Sigmoid colon (tissue), 7 donors: ENCODE results near the gene ACP7. TPM values are rescaled to one million over a fixed set of nuclear protein-coding genes. Genes with fewer than 3 reads are reported as not detected.

ENCODE experiments used
- DNase-seq: peaks from one replicate; pipeline ENCODE4 v3.0.0-alpha.2; 2019
- H3K27ac ChIP-seq, 4 donors: fragments of 200-600 bp; sonication (generic); one replicate each; pipeline ENCODE4 v1.5.1; 2016 to 2019; ENCODE audit warnings: mild to moderate bottlenecking in 1 of 4
- H3K27me3 ChIP-seq, 3 donors: fragments of 200-600 bp; sonication (generic); one replicate each; pipeline ENCODE4 v1.5.1; 2019; ENCODE audit warnings: mild to moderate bottlenecking in 1 of 3
- H3K36me3 ChIP-seq, 4 donors: fragments of 200-600 bp; sonication (generic); one replicate each; pipeline ENCODE4 v1.5.1; 2016 to 2019
- H3K4me1 ChIP-seq, 4 donors: fragments of 200-600 bp; sonication (generic); one replicate each; pipeline ENCODE4 v1.5.1; 2017 to 2019
- H3K4me3 ChIP-seq, 4 donors: fragments of 200-600 bp; sonication (generic); one replicate each; pipeline ENCODE4 v1.5.1; 2017 to 2019; ENCODE audit warnings: mild to moderate bottlenecking in 2 of 4, moderate library complexity in 1 of 4
- H3K9me3 ChIP-seq, 4 donors: fragments of 200-600 bp in 3 of 4; sonication (generic) in 3 of 4; one replicate each; pipeline versions ENCODE4 v1.5.1 to v1.6.1; 2013 to 2019
- EP300 ChIP-seq, 4 donors: sonication (generic); formaldehyde crosslinking; IDR thresholded peaks; one replicate each; pipeline ENCODE4 v1.6.1; 2017; ENCODE audit warnings: antibody characterized with exemption in 4 of 4
- POLR2A ChIP-seq, 2 donors: fragments of 450-650 bp; IDR thresholded peaks; one replicate each; pipeline ENCODE4 v1.6.1; 2016; ENCODE audit warnings: antibody characterized with exemption in 2 of 2, mild to moderate bottlenecking in 2 of 2, moderate library complexity in 2 of 2
- POLR2AphosphoS5 ChIP-seq, 4 donors: sonication (generic); formaldehyde crosslinking; IDR thresholded peaks; one replicate each; pipeline ENCODE4 v1.6.1; 2017; ENCODE audit warnings: antibody characterized with exemption in 4 of 4
- WGBS, 2 donors: extraction: QIAGEN DNeasy Blood & Tissue Kit; methylation state at CpG; one replicate each; pipeline ENCODE4 v1.1.7; 2013; 5-methylcytosine and 5-hydroxymethylcytosine counted together
- intact Hi-C: fragments of 100-400 bp; cut with DNase I; formaldehyde crosslinking; loops from one replicate; pipeline ENCODE4 v1.15.1; 2023
- polyA plus RNA-seq, 3 donors: library from polyadenylated mRNA; stranded (reverse); fragments of 200-250 nt; gene quantifications; one replicate each; pipeline ENCODE4 v1.2.3, GENCODE V29; 2013
- total RNA-seq, 4 donors: library from RNA; depleted of rRNA; stranded (reverse); fragments of >200 nt; gene quantifications; one replicate each; pipeline ENCODE4 v1.1.0, GENCODE V29; 2016
- TF ChIP-seq, protein P1 (sequence below), 4 experiments: fragments of 450-650 bp in 3 of 4; fragments of 200-600 bp in 1 of 4; IDR thresholded peaks; one replicate each; pipeline ENCODE4 v1.5.1; 2016 to 2019; ENCODE audit warnings: antibody characterized with exemption in 4 of 4, mild to moderate bottlenecking in 3 of 4, moderate library complexity in 2 of 4
- donor health status: healthy with polysubstance abuse.
- donor health status: Bipolar disorder and iron deficiency.
- donor health status: healthy.

Gene ACP7
- total and polyA plus RNA-seq, 7 donors: not detected

DNA sequence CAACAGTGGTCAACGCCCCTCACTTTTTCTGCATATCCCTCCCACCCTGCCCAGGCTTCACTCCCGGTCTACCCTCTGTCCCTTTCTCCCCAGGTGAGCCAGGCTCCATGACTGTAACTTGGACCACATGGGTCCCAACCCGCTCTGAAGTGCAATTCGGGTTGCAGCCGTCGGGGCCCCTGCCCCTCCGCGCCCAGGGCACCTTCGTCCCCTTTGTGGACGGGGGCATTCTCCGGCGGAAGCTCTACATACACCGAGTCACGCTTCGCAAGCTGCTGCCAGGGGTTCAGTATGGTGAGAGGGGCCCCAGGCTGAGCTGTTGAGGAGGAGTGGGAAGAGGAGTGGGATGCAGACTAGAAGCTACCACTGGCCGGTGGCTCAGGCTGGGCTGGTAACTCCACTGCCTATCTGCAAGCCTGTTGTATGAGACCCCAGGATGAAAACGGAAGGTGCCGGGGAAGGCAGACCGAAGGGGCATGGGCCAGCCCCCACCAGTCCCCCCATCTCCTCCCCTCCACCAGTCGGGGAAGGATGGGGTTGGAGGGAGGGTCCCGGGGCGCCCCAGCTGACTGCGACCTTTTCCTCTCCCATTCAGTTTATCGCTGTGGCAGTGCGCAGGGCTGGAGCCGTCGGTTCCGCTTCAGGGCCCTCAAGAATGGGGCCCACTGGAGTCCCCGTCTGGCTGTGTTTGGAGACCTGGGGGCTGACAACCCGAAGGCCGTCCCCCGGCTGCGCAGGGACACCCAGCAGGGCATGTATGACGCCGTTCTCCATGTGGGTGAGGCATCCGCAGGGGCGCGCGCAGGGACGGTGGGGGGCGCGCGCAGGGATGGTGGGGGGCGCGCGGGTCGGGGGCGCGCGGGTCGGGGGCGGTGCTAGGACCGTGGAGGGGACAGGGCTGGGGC lies 14.4 kb downstream of the ACP7 start:
- H3K36me3 ChIP-seq: no peaks in the 10 kb centered on the region
- intact Hi-C loops: no loop called here
- no peak overlapping the region for H3K4me3 ChIP-seq
- TF ChIP-seq, protein P1, sequence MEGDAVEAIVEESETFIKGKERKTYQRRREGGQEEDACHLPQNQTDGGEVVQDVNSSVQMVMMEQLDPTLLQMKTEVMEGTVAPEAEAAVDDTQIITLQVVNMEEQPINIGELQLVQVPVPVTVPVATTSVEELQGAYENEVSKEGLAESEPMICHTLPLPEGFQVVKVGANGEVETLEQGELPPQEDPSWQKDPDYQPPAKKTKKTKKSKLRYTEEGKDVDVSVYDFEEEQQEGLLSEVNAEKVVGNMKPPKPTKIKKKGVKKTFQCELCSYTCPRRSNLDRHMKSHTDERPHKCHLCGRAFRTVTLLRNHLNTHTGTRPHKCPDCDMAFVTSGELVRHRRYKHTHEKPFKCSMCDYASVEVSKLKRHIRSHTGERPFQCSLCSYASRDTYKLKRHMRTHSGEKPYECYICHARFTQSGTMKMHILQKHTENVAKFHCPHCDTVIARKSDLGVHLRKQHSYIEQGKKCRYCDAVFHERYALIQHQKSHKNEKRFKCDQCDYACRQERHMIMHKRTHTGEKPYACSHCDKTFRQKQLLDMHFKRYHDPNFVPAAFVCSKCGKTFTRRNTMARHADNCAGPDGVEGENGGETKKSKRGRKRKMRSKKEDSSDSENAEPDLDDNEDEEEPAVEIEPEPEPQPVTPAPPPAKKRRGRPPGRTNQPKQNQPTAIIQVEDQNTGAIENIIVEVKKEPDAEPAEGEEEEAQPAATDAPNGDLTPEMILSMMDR (IDR thresholded peaks at IDR 0.05): no peak
- no peaks in the 10 kb centered on the region for H3K9me3 ChIP-seq
- H3K4me1 ChIP-seq: no peaks in the 10 kb centered on the region
- DNase-seq: no peak
- no peak overlapping the region for H3K27ac ChIP-seq
- peaks cover 6 to 52% (median 11%) of the 10 kb centered on the region in 3 donors for H3K27me3 ChIP-seq
- whole genome bisulfite sequencing, 2 donors: 20 to 34% methylated on average over 53 of the region's 53 CpGs

DNA sequence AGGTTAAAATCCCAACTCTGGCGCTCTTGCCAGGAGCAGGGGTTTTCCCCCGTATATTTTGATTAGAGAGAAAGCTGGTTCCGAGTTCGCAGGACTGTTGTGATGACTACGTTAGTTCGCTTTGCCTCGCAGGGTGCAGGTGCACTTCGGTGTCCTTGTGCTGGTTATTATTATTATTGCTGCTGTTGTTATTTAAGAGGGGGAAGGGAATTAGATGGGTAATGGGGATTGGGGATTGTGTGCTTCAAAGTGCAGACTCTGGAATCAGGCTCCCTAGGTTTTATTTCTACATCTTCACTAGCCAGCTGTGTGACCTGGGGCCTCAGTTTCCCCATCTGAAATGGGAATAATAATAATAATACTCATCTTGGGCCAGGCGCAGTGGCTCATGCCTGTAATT lies 15.2 kb downstream of the ACP7 start:
- Histone ChIP-seq H3K9me3 (no peaks in the 10 kb centered on the region), H3K4me1 (no peaks in the 10 kb centered on the region), H3K4me3 (no peak overlapping the region), H3K36me3 (no peaks in the 10 kb centered on the region), H3K27ac (no peak overlapping the region), H3K27me3 (peaks cover 4 to 45% (median 11%) of the 10 kb centered on the region in 3 donors)
- DNase-seq: no peak
- intact Hi-C loops: no loop called here
- TF ChIP-seq POLR2A (IDR thresholded peaks at IDR 0.05): no peak
- no peak for TF ChIP-seq EP300 (IDR thresholded peaks at IDR 0.05)
- no peak for TF ChIP-seq POLR2AphosphoS5 (IDR thresholded peaks at IDR 0.05)
- TF ChIP-seq, protein P1 (IDR thresholded peaks at IDR 0.05): no peak
- 47 to 53% methylated on average over 9 of the region's 9 CpGs for WGBS, 2 donors

DNA sequence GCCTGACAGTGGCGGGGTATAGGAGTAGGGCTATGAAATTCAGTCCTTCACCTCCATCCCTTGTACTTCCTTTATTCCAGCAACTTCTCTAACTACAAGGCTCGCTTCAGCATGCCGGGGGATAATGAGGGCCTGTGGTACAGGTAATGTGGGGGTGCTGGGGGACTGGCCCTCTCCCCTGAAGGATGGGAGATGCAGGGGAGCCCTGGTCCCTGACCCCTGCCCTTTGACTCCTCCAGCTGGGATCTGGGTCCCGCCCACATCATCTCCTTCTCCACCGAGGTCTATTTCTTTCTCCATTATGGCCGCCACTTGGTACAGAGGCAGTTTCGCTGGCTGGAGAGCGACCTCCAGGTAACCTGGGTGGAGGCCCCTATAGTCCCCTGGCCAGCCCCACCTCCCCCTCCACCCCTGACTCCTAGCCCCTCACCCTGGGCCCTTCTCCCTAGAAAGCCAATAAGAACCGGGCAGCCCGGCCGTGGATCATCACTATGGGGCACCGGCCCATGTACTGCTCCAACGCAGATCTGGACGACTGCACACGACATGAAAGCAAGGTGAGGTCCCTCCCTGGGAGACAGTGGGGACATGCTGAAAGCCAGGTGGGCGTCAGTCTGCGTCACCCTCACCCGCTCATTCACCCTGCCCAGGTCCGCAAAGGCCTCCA lies 16.5 kb downstream of the ACP7 start:
- H3K9me3 ChIP-seq: no peaks in the 10 kb centered on the region
- H3K27ac ChIP-seq: no peak overlapping the region
- no peaks in the 10 kb centered on the region for H3K4me1 ChIP-seq
- 82 to 88% methylated on average over 19 of the region's 19 CpGs for WGBS, 2 donors
- intact Hi-C loops: no loop called here
- peaks cover 4 to 38% (median 11%) of the 10 kb centered on the region in 3 donors for H3K27me3 ChIP-seq
- no peak overlapping the region for H3K4me3 ChIP-seq
- no peaks in the 10 kb centered on the region for H3K36me3 ChIP-seq
- TF ChIP-seq POLR2AphosphoS5 (IDR thresholded peaks at IDR 0.05) (no peak), POLR2A (IDR thresholded peaks at IDR 0.05) (no peak), EP300 (IDR thresholded peaks at IDR 0.05) (no peak)
- TF ChIP-seq, protein P1 (IDR thresholded peaks at IDR 0.05): no peak
- DNase-seq: no peak

DNA sequence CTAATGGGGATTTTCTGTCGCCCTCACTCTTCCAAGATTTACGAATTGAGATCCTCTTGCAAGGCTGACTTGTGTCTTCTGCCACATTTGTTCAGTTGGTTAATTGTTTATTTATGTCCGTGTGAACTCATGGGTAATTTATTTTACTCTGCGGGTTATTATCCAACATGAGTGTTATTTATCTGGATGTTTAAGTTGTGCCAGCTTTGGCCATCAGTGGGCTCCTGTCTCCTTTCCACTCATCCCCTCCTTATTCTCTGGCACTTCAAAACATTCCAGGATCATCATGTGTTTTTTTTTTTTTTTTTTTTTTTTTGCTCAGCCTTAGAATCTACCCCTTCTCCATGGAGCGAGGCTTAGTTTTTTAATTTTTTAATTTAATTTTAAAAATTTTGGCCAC lies 19.0 kb downstream of the ACP7 start:
- no peaks in the 10 kb centered on the region for H3K4me1 ChIP-seq
- DNase-seq: no peak
- H3K27me3 ChIP-seq: peaks cover 4 to 24% (median 11%) of the 10 kb centered on the region in 3 donors

More for the DNA sequence above, 19.0 kb downstream of the ACP7 start:
- Histone ChIP-seq H3K27ac (no peak overlapping the region), H3K9me3 (no peaks in the 10 kb centered on the region), H3K36me3 (no peaks in the 10 kb centered on the region), H3K4me3 (no peak overlapping the region)
- intact Hi-C loops: no loop called here
- no peak for TF ChIP-seq POLR2A (IDR thresholded peaks at IDR 0.05)
- TF ChIP-seq, protein P1 (IDR thresholded peaks at IDR 0.05): no peak
- TF ChIP-seq EP300 (IDR thresholded peaks at IDR 0.05): no peak
- TF ChIP-seq POLR2AphosphoS5 (IDR thresholded peaks at IDR 0.05): no peak
- WGBS, 2 donors: 50 to 68% methylated on average over 5 of the region's 5 CpGs
